ENCODE measurements around the gene KRTAP4-12. TPM values are rescaled to one million over a fixed set of nuclear protein-coding genes. Genes with fewer than 3 reads are reported as not detected.
A peak's percentile ranks its signal among the peaks of the same experiment; 100 is the strongest.
"Not testable (repeated sequence)": the region's sequence is repeated elsewhere in the genome, so short reads cannot be mapped to it uniquely, and the experiment has no call there.

The KRTAP4-12 gene
- total RNA-seq, 3 donors from 2014 or later, result not detected

GRCh38 chr17:41145261-41145660 lies 21.3 kb upstream of the KRTAP4-12 start:
- Histone ChIP-seq H3K9me3 (peaks cover 10% of the 10 kb centered on the region), H3K4me3 (no peak overlapping the region), H3K36me3 (ENCODE audit: low read depth) (no peaks in the 10 kb centered on the region), H3K4me1 (ENCODE audit: low read depth) (no peaks in the 10 kb centered on the region)
- ATAC-seq (no peak), DNase-seq (no peak)
- no peak for TF ChIP-seq CTCF (IDR thresholded peaks at IDR 0.05)
- intact Hi-C loops (cut with DNase I, micrococcal nuclease), result no loop called here

GRCh38 chr17:41144846-41145245 lies 20.9 kb upstream of the KRTAP4-12 start:
- Histone ChIP-seq H3K36me3 (ENCODE audit: low read depth) (no peaks in the 10 kb centered on the region), H3K9me3 (peaks cover 10% of the 10 kb centered on the region), H3K4me1 (ENCODE audit: low read depth) (no peaks in the 10 kb centered on the region), H3K4me3 (no peak overlapping the region)
- no peak for DNase-seq
- no peak for ATAC-seq
- intact Hi-C loops (cut with DNase I, micrococcal nuclease), result no loop called here
- no peak for TF ChIP-seq CTCF (IDR thresholded peaks at IDR 0.05)

GRCh38 chr17:41141361-41141760 lies 17.4 kb upstream of the KRTAP4-12 start:
- intact Hi-C loops (cut with DNase I, micrococcal nuclease), result no loop called here
- peaks cover 10% of the 10 kb centered on the region for H3K9me3 ChIP-seq
- H3K4me1 ChIP-seq (ENCODE audit: low read depth), result no peaks in the 10 kb centered on the region
- ATAC-seq (no peak), DNase-seq (no peak)
- no peaks in the 10 kb centered on the region for H3K36me3 ChIP-seq (ENCODE audit: low read depth)
- no peak for TF ChIP-seq CTCF (IDR thresholded peaks at IDR 0.05)
- no peak overlapping the region for H3K4me3 ChIP-seq

GRCh38 chr17:41140360-41141131 lies 16.6 kb upstream of the KRTAP4-12 start, which contains the start of gene KRTAP4-6:
Gene KRTAP4-6, minus strand, starts transcription at chr17:41140544. Its CDS starts 57 bp downstream, at chr17:41140487.
- no peak for TF ChIP-seq CTCF (IDR thresholded peaks at IDR 0.05)
- H3K36me3 ChIP-seq (ENCODE audit: low read depth), result no peaks in the 10 kb centered on the region
- no peak for ATAC-seq
- no peak within 1 kb of the TSS for H3K4me3 ChIP-seq
- no peak for DNase-seq
- intact Hi-C loops (cut with DNase I, micrococcal nuclease), result no loop called here
- no peaks in the 10 kb centered on the region for H3K4me1 ChIP-seq (ENCODE audit: low read depth)
- H3K9me3 ChIP-seq, result peaks cover 10% of the 10 kb centered on the region

GRCh38 chr17:41139865-41140264 lies 15.9 kb upstream of the KRTAP4-12 start:
- not testable (repeated sequence) for H3K9me3 ChIP-seq, ATAC-seq
- peak in 1 of 3 donors; percentile 44 for DNase-seq

GRCh38 chr17:41133880-41134735 lies 10.1 kb upstream of the KRTAP4-12 start:
- ATAC-seq (no peak), DNase-seq (no peak)
- Histone ChIP-seq H3K4me1 (ENCODE audit: low read depth) (no peaks in the 10 kb centered on the region), H3K9me3 (no peaks in the 10 kb centered on the region), H3K36me3 (ENCODE audit: low read depth) (no peaks in the 10 kb centered on the region), H3K4me3 (no peak overlapping the region)
- intact Hi-C loops (cut with DNase I, micrococcal nuclease), result no loop called here
- no peak for TF ChIP-seq CTCF (IDR thresholded peaks at IDR 0.05)

More at GRCh38 chr17:41139865-41140264, 15.9 kb upstream of the KRTAP4-12 start:
- H3K4me3 ChIP-seq; H3K4me1 ChIP-seq (ENCODE audit: low read depth); H3K36me3 ChIP-seq (ENCODE audit: low read depth); intact Hi-C loops (cut with DNase I, micrococcal nuclease): not testable (repeated sequence)

All from mucosa of descending colon (tissue), 3 donors.